GM10847 (cell line): ENCODE data around the gene SLC43A3.

Source experiments
- POLR2A ChIP-seq: IDR thresholded peaks from 2 replicates; pipeline ENCODE4 v1.6.1; 2011; ENCODE audit not compliant: insufficient read length; ENCODE audit errors: extremely low read depth

Gene SLC43A3

DNA sequence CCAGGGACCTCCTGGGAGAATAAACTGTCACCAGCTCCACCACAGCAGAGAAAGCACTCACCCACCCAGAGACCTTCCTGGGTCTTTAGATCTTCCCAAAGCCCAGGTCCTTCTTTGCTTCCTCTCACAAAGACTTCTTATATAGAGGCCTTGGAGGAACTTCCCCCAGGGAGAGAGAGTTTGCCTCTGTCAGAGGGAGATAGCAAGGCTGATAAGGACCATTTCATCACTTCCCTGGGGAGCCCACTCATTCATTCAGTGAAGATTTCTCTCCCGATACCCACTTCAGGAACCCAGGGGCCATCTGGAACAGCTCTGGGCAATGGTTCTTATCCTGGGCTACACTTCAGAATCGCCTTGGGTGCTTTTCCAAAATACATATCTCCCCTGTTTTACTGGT lies 36.4 kb downstream of the SLC43A3 start, which contains the start of gene PRG2:
PRG2 (minus strand) TSS at position 116 of the 400 bp plus-strand sequence. CDS start 706 bp downstream, outside the sequence.
- TF ChIP-seq POLR2A: no peak

DNA sequence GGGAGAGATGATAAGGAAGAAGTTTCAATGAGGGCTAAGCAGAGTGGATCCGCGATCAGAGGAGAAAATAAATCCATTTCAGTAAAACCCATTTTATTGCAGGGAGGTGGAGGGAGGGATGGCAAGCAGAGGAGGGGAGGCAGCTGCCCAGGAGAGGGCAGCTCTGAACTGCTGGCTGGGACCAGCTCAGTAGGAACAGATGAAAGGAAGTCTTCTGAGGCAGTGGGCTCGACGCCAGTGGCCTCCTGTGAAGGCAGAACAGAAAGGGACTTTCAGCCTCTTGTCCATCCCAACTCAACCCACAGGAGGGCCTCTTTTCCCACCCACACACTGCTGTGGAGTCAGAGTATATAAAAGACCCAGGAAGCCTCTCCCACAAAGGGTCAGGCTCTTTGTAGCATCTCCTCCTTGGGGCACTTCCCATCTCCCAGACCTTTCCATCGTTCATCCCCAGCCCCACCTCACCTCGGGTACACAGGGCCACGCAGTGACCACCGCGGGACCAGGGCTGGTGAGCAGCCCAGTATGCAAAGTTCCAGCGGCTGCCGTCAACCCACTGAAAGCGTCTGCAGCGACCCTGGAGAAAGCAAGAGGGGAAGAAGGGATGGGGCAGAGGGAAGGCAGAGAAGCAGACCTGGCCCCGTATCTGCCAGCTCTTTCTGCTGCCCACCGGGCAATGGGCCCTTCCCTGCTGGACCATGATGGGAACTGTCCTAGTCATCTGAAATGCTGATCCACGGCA lies 39.5 kb downstream of the SLC43A3 start:
- no peak for TF ChIP-seq POLR2A

DNA sequence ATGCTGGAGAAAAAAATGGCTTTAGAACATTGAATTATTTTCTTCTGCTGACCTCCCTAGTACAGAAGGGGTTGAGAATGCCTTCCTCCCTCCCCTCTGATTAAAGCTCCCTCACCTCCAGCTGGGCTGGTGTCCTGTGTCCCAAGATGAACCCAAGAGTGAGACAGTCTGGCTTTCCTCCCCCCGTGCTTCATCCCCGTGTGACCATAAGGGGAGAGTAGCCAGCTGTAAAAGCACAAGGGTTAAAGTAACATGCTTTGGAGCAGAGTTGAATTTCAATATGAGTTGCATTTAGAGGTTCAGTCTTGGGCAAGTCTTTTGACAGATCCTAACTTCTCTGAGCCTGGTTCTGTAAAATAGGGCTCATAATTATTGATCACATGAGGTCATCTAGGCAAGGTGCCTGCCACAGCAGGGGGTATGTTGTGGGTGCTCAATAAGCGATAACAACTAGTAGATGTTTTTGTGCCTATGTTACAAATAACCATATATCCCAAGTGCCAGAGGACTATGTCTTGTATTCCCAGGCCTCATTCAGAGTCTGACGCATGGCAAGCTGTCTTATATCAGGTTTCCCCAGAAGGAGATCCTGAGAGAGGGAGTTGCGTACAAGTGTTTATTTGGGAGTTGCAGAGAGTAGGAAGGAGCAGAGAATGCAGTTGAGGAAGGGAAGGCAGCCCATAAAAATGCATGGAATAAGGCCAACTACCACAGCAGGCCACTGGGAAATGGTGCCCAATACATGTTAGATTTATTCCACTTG lies 40.6 kb downstream of the SLC43A3 start:
- no peak for TF ChIP-seq POLR2A

DNA sequence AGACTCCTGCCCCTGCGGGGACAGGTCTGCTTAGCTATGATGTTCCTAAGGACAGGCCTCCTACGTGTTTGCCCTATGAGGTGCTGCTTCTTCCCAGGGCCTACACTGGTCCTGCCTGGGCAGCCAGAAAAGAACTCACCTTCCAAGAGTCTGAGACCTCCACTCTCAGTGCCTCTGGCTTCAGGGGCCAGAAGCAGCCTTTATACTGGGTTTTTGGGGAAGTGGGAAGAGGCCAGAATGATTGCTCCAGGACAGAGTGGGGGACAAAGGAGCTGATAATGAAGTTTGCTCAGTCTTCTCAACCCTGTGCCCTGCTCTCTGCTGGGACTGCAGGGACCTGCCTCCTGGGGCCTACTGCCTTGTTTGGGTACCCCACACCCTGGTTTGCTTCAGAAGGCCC lies 45.9 kb downstream of the SLC43A3 start, which contains the start of gene PRG3:
PRG3 (minus strand) TSS at position 176 of the 400 bp plus-strand sequence. CDS start 442 bp downstream, outside the sequence.
- TF ChIP-seq POLR2A: no peak

DNA sequence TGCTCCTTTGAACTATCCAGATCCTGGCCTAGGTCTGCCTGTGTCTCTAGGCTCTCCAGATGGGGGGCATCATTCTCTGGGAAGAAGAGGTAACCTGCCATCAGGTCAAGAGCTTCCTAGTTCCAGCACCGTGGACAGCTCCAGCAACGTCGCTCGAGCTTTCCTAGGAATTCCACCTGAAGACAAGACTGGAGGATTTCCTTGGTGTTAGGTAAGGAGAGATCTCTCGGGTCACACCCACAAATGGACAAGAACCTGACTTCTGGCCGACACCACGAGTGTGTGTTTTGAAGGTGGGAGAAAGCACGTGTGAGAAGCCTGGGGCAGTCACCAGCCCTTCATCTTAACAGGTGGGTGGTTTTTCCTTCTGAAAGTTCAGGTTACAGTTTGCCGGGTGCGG lies 47.2 kb downstream of the SLC43A3 start:
- TF ChIP-seq POLR2A: no peak

DNA sequence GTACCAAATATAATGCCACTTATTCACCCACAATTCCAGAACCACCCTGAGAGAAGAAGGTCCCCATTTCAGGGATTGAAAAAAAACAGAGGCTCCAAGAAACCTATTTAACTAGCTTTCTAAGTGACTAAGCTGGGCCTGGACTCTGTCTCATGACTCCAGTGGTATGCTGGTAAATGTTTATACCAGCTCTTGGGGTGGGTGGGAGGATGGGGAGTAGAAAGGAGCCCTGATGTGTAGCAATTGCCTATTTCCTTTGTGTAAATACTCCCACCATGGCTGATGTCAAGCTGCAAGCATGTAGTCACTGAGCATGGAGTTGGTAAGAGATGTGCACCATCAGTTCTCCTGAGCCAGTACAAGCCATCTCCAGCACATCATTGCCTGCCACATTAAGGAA lies 48.7 kb downstream of the SLC43A3 start:
- TF ChIP-seq POLR2A: no peak

DNA sequence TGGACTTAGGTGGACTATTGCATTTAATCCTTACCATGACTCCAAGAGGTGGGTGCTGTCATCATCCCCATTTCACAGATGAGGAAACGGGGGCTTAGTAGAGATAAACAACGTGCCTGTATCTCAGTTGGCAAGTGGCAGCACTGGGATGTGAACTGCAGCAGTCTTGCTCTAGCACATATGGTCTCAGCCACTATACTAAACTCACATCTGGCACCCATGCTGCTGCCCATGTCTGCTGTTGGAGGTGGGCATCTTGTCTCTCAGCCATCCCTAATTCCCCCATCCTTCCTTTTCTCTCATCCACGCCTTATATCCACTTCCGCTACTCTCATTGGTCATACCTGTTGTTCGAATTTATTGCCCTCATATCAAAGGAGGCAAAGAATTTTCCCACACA lies 49.8 kb downstream of the SLC43A3 start:
- TF ChIP-seq POLR2A: no peak

DNA sequence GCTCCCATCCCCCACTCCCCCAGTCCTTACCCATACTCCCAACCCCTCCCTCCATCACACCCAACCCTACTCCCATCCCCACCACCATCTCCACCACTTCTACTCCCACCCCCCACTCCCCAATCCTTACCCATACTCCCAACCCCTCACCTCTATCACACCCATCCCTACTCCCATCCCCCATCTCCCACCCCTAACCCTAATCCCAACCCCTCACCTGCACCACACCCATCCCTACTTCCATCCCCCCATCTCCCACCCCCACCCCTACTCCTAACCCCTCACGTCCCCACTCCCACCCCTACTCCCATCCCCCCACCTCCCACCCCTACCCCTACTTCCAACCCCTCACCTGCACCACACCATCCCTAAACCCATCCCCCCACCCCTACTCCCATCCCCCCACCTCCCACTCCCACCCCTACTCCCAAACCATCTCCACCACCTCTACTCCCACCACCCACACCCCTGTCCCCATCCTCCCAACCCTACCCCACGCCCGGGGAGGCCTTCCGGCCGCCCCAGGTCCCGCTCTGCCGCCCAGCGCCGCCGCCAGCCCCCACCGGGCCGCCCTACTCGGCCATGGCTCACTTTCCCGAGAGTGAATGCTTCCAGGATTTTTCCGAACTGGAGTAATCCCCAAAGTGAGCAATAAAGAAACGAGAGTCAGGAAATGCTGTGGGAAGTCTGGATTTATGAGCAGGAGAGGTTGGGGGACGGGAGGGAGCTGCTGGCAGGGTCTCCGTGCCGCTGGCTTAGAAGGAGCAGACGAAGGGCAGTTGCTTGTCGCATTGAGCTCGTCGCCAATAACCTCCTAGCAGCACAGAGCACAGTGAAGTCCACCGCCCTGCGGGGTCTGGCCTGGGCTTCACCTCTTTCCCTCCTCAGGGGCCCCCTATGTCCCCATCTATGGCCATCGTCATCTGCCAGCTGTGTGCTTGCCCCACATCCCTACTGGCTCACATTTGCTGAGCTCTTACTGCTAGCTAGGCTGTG lies 50.5 kb downstream of the SLC43A3 start:
- TF ChIP-seq POLR2A: no peak

DNA sequence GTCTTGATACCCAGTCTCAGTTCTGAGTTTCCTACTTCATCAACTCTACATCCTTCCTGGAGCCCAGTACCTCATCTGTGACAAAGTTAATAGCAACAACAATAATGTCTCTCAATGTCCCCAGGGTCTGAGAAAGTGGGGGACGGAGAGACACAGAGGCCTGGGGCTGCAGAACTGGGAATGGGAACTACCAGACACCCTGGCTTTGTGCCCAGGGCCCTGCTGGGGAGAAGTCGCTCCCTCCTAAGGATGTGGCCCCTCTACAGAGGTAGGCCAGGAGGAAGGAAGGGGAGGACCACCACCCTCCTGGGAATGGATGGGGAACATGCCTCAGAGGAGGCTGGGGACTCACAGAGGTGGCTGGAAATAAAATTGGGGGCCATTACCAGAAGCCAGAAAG lies 51.4 kb downstream of the SLC43A3 start:
- TF ChIP-seq POLR2A: no peak

DNA sequence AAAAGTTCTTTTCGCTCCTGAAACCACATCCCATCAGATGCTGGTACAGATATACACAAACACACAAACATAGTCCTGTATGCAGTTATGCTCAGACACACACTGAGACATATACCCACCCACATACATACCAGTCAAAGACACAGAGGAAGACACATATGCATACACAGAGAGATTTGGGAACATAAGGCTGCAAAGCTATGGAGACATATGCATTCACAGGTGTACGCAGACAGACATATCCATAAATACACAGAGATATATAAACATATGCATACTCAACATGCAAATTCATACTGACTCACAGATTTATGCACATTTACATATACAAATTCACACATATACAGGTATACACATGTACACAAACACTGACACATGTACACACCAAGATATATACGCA lies 52.0 kb downstream of the SLC43A3 start:
- no peak for TF ChIP-seq POLR2A

DNA sequence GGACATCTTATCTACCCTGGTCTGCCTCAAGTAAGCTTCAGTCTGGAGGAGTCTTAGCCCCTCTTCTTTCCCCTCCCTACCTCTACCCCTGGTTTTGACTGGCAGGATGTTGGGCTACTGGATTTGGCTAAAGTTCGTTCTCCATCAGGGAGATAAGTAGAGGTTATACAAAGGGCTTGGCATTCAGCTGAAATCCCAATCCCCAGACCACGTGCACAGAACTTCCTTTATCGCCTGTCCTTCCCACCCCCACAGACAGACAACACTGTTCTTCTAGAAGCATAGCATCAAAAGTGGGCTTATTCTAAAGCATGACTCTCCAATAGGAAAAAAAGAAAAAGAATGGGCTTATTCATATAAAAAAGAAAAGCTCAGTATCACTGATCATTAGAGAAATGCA lies 53.8 kb downstream of the SLC43A3 start:
- TF ChIP-seq POLR2A: no peak

DNA sequence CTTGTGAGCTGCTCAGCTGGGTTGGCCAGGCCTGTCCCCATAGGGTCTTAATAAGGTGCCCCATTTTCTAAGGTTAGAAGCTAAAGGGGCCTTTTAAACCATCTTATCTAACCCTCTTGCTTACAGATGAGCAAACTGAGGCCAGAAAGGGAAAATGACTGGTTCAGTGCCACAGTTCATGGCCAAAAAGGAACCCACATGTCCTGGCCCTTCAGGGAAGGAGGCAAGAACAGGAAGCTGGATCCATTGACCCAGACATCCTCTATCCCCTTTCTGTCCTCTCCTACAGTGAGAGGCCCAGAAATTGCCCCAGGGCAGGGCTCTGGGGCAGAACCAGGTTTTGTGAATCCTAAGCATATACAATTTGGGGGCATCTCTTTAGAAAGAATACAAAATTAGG lies 56.0 kb downstream of the SLC43A3 start:
- no peak for TF ChIP-seq POLR2A

DNA sequence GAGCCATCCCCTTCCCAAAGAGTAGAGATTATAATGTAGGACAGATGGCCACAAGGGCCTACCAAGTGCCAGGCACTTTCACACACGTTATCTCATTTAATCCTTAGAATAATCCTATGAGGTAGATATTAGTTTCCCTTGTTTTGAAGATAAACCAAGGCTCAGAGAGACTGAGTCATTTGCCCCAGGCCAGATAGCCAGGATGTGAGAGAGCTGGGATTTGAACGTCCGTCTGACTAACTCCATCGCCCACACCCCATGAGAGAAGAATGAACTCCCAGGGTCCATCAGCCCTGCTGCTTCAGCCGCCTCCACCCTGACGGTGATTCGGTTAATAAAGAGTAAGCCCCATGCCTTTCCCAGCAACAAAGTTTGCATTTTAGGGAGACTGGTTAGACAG lies 56.7 kb downstream of the SLC43A3 start:
- TF ChIP-seq POLR2A: no peak

DNA sequence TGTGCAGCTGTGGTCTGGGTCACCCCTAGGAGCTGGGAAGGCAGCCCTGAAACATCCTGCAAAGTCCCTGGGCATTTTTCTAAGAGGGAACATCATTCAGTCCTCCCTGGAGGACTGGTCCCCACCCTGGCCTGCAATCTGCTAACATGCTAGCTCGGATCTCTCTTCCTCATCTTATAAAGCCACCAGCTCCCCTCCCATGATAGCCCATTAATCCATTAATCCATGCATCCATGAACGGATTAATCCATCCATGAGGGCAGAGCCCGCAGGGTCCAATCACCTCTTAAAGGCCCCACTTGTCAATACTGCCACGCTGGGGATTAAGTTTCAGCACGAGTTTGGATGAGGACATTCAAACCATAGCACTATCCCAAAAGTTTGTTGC lies 58.1 kb downstream of the SLC43A3 start:
- no peak for TF ChIP-seq POLR2A
